Activated CD4-positive, alpha-beta T cell treated with anti-CD3 and anti-CD28 coated beads, Interleukin-2, amount 10 ng/mL, durations not matched to agents 24 days and 14 days (primary cell): Measurements from ENCODE around the gene EHMT1. TPM values are rescaled to one million over a fixed set of nuclear protein-coding genes. Genes with fewer than 3 reads are reported as not detected.
"Not testable (repeated sequence)": the region's sequence is repeated elsewhere in the genome, so short reads cannot be mapped to it uniquely, and the experiment has no call there.

ENCODE experiments used
- DNase-seq: peaks from one replicate; pipeline ENCODE4 v3.0.0; 2022
- H3K27ac Mint-ChIP-seq: one replicate; pipeline ENCODE4 v1.8.0; 2022; ENCODE audit warnings: mild to moderate bottlenecking, mixed read lengths
- H3K27me3 Mint-ChIP-seq: one replicate; pipeline ENCODE4 v1.8.0; 2022; ENCODE audit warnings: mixed read lengths
- H3K36me3 Mint-ChIP-seq: one replicate; pipeline ENCODE4 v1.8.0; 2022; ENCODE audit warnings: low read depth, mild to moderate bottlenecking, mixed read lengths
- H3K4me1 Mint-ChIP-seq: one replicate; pipeline ENCODE4 v1.8.0; 2021; ENCODE audit warnings: mixed read lengths
- H3K4me3 Mint-ChIP-seq: one replicate; pipeline ENCODE4 v1.8.0; 2022; ENCODE audit warnings: mild to moderate bottlenecking, moderate library complexity, mixed read lengths
- H3K9me3 Mint-ChIP-seq: one replicate; pipeline ENCODE4 v1.8.0; 2021; ENCODE audit warnings: mixed read lengths
- intact Hi-C: fragments of 100-400 bp; cut with micrococcal nuclease; formaldehyde crosslinking; loops from one replicate; pipeline ENCODE4 v1.15.1; 2023
- total RNA-seq: library from RNA; stranded (reverse); gene quantifications from 2 replicates; pipeline ENCODE4 v1.2.3, GENCODE V29; 2022

EHMT1 gene
- total RNA-seq, 1 donor from 2014 or later = 99.4 TPM

DNA sequence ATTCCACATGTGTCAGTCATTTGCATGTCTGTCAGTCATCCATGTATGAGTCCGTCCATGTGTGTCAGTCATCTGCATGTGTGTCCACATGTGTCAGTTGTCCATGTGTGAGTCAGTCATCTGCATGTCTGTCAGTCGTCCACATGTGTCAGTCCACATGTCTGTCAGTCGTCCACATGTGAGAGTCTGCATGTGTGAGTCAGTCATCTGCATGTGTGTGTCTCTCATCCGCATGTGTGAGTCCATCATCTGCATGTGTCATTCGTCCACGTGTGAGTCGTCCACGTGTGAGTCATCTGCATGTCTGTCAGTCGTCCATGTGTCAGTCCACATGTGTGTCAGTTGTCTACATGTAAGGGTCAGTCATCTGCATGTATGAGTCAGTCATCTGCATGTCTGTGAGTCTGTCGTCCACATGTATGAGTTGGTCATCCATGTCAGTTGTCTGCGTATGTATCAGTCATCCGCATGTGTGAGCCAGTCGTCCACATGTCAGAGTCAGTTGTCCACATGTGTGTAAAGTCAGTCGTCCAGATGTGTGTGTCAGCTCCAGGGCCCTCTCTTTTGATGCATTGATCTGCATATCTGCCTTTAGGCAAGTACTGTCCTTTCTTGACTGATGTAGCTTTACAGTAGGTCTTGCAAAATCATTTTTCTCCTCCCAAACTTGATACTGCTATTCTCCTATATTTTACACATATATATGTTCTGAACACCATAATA, 186.3 kb downstream of the EHMT1 start:
- intact Hi-C loops = no loop called here
- peaks cover 3% of the 10 kb centered on the region for H3K4me1 Mint-ChIP-seq
- no peak overlapping the region for H3K4me3 Mint-ChIP-seq
- DNase-seq = no peak
- H3K36me3 Mint-ChIP-seq = peaks cover 29% of the 10 kb centered on the region
- H3K27me3 Mint-ChIP-seq = no peaks in the 10 kb centered on the region
- H3K9me3 Mint-ChIP-seq = no peaks in the 10 kb centered on the region
- no peak overlapping the region for H3K27ac Mint-ChIP-seq

GRCh38 chr9:137807721-137808703, 189.2 kb downstream of the EHMT1 start:
- intact Hi-C loops = no loop called here
- no peak overlapping the region for H3K4me3 Mint-ChIP-seq
- no peaks in the 10 kb centered on the region for H3K9me3 Mint-ChIP-seq
- H3K27me3 Mint-ChIP-seq = no peaks in the 10 kb centered on the region
- H3K36me3 Mint-ChIP-seq = peaks cover 28% of the 10 kb centered on the region
- no peak overlapping the region for H3K27ac Mint-ChIP-seq
- peaks cover 3% of the 10 kb centered on the region for H3K4me1 Mint-ChIP-seq
- peak; percentile 62 for DNase-seq

- Mint-ChIP-seq H3K4me1 (peaks cover 3% of the 10 kb centered on the region), H3K27me3 (no peaks in the 10 kb centered on the region), H3K36me3 (peaks cover 22% of the 10 kb centered on the region), H3K4me3 (no peak overlapping the region), H3K27ac (no peak overlapping the region), H3K9me3 (no peaks in the 10 kb centered on the region)
- no peak for DNase-seq
- intact Hi-C loops = no loop called here
These were observed 190.3 kb downstream of the EHMT1 start for GRCh38 chr9:137809040-137809576.

- H3K27ac Mint-ChIP-seq, H3K9me3 Mint-ChIP-seq, H3K4me3 Mint-ChIP-seq, H3K4me1 Mint-ChIP-seq, H3K27me3 Mint-ChIP-seq, intact Hi-C loops, DNase-seq: not testable (repeated sequence)
- H3K36me3 Mint-ChIP-seq = peaks cover 21% of the 10 kb centered on the region
These were observed 191.1 kb downstream of the EHMT1 start for GRCh38 chr9:137809726-137810450.

DNA sequence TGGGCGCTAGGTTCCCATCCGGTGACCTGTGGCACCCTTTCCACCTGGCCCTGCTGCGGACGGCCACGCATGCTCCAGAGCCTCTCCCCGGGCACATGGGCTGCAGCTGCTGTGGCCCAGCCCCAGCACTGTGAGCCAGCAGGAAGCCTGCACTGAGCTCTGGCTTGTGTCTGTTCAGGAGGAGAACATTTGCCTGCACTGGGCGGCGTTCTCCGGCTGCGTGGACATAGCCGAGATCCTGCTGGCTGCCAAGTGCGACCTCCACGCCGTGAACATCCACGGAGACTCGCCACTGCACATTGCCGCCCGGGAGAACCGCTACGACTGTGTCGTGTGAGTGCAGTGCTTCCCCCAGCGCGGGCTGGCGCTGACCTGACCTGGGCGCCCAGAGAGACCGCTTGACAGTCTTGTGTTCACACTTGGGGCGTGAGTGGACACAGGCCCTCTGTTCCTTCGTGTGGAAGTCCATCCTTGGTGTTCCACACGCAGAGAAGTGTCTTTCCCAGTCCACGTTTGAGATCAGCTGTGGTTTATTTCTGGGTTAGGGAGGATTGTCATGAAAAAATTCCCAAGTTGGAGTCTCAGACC, 192.6 kb downstream of the EHMT1 start:
- H3K9me3 Mint-ChIP-seq = no peaks in the 10 kb centered on the region
- no peak for DNase-seq
- peaks cover 30% of the 10 kb centered on the region for H3K36me3 Mint-ChIP-seq
- no peaks in the 10 kb centered on the region for H3K27me3 Mint-ChIP-seq
- H3K4me3 Mint-ChIP-seq = no peak overlapping the region
- H3K27ac Mint-ChIP-seq = no peak overlapping the region
- intact Hi-C loops = no loop called here
- peaks cover 3% of the 10 kb centered on the region for H3K4me1 Mint-ChIP-seq

GRCh38 chr9:137812356-137813023, 193.7 kb downstream of the EHMT1 start:
- DNase-seq = no peak
- no peak overlapping the region for H3K4me3 Mint-ChIP-seq
- H3K27me3 Mint-ChIP-seq = no peaks in the 10 kb centered on the region
- H3K4me1 Mint-ChIP-seq = peaks cover 3% of the 10 kb centered on the region
- no peak overlapping the region for H3K27ac Mint-ChIP-seq
- H3K36me3 Mint-ChIP-seq = peaks cover 41% of the 10 kb centered on the region
- H3K9me3 Mint-ChIP-seq = no peaks in the 10 kb centered on the region
- intact Hi-C loops = no loop called here

- H3K27ac Mint-ChIP-seq = no peak overlapping the region
- H3K4me3 Mint-ChIP-seq = no peak overlapping the region
- no peaks in the 10 kb centered on the region for H3K27me3 Mint-ChIP-seq
- no peak for DNase-seq
- peaks cover 48% of the 10 kb centered on the region for H3K36me3 Mint-ChIP-seq
- no peaks in the 10 kb centered on the region for H3K9me3 Mint-ChIP-seq
- intact Hi-C loops = no loop called here
- no peaks in the 10 kb centered on the region for H3K4me1 Mint-ChIP-seq
These were observed 194.4 kb downstream of the EHMT1 start for GRCh38 chr9:137813167-137813566.

DNA sequence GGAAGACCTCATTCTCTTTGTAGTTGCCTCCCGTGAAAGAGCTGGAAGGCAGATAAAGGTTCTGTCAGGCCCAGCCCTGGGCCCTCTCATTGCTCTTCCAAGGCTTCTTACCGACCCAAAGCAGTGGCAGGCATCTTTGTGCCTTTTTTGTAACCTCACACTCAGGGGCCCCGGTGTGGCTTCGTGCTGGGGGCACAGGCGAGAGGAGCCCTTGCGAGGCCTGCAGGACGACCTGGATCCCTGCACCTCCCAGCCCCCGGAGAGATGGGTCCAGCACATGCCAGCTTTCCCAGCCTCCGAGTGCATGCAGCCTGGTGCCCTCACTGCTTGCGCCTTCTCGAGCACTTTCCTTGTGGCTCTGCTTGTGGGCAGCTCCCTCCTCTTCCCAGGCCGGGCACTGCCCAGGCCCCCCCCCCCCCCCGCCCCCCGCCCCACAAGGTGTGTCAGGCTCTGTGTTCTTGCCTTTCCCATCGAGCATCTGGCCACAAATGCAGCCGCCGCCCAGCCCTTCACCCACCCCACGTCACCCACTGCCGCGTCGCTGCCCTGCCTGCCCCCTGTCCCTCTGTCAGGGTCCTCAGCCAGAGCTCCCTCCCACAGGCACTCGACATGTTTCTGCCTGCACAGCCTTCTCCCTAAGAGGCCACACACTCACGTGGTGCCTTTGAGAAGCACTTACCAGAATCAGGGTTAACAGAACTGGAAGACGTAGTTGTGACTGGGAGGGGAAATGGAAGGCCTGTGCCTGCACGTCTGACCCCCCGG, 195.0 kb downstream of the EHMT1 start:
- no peak for DNase-seq
- Mint-ChIP-seq H3K27me3 (no peaks in the 10 kb centered on the region), H3K4me1 (no peaks in the 10 kb centered on the region), H3K9me3 (no peaks in the 10 kb centered on the region), H3K27ac (no peak overlapping the region), H3K4me3 (no peak overlapping the region), H3K36me3 (peaks cover 51% of the 10 kb centered on the region)
- intact Hi-C loops = no loop called here

GRCh38 chr9:137814436-137814835, 195.6 kb downstream of the EHMT1 start:
- Mint-ChIP-seq H3K36me3 (peaks cover 49% of the 10 kb centered on the region), H3K27ac (peak overlapping the region; percentile 20), H3K4me3 (no peak overlapping the region), H3K4me1 (no peaks in the 10 kb centered on the region), H3K9me3 (no peaks in the 10 kb centered on the region), H3K27me3 (no peaks in the 10 kb centered on the region)
- intact Hi-C loops = no loop called here
- no peak for DNase-seq

DNA sequence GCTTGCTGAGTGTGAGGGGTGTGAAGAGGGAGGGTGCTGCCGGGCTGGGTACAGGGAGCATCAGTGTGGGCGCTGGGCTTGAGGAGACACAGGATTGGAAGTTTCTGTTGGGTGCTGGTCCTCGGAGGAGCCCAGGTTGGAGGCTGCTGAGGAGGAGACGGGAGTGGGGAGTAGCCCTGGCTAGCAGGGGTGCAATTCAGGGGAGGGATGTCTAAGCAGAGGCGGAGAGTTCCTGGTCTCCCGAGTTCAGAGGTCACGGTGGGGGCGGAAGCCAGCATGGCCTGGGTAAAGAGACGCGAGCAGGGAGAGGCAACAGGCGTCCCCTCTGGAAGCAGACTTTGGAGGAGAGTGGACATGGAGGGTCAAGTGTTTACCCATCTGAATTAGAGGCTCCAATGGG, 196.0 kb downstream of the EHMT1 start:
- H3K36me3 Mint-ChIP-seq = peaks cover 51% of the 10 kb centered on the region
- intact Hi-C loops = no loop called here

GRCh38 chr9:137815256-137816255, 196.8 kb downstream of the EHMT1 start:
- Mint-ChIP-seq H3K9me3 (no peaks in the 10 kb centered on the region), H3K4me3 (no peak overlapping the region), H3K36me3 (peaks cover 55% of the 10 kb centered on the region), H3K4me1 (no peaks in the 10 kb centered on the region), H3K27ac (no peak overlapping the region), H3K27me3 (no peaks in the 10 kb centered on the region)
- intact Hi-C loops = no loop called here
- no peak for DNase-seq

More for the DNA sequence above, 196.0 kb downstream of the EHMT1 start:
- no peaks in the 10 kb centered on the region for H3K4me1 Mint-ChIP-seq
- H3K27me3 Mint-ChIP-seq = no peaks in the 10 kb centered on the region
- H3K9me3 Mint-ChIP-seq = no peaks in the 10 kb centered on the region
- DNase-seq = no peak
- H3K4me3 Mint-ChIP-seq = no peak overlapping the region
- H3K27ac Mint-ChIP-seq = peak overlapping the region; percentile 20
